Stomach (tissue), 9 donors: Measurements from ENCODE around the gene HOXB3. TPM values are rescaled to one million over a fixed set of nuclear protein-coding genes. Genes with fewer than 3 reads are reported as not detected.

Source experiments
- DNase-seq, 2 donors: peaks; one replicate each; pipeline versions ENCODE4 v3.0.0 to v3.0.0-alpha.2; 2013 to 2019
- H3K27ac ChIP-seq, 5 donors: fragments of 200-600 bp in 4 of 5; sonication (generic) in 4 of 5; one replicate each; pipeline ENCODE4 v1.5.1; 2013 to 2019; ENCODE audit warnings: mild to moderate bottlenecking in 1 of 5, moderate library complexity in 1 of 5
- H3K27me3 ChIP-seq, 3 donors: fragments of 200-600 bp; sonication (generic); one replicate each; pipeline ENCODE4 v1.5.1; 2017 to 2019; ENCODE audit warnings: mixed run types in 1 of 3
- H3K36me3 ChIP-seq, 4 donors: fragments of 200-600 bp; sonication (generic); 1 replicate in 3 of 4; 2 replicates in 1 of 4; pipeline ENCODE4 v1.5.1; 2016 to 2019
- H3K4me1 ChIP-seq, 4 donors: fragments of 200-600 bp; sonication (generic); one replicate each; pipeline ENCODE4 v1.5.1; 2016 to 2019
- H3K4me3 ChIP-seq, 4 donors: fragments of 200-600 bp; sonication (generic) in 3 of 4; one replicate each; pipeline ENCODE4 v1.5.1; 2016 to 2019; ENCODE audit warnings: mild to moderate bottlenecking in 1 of 4
- H3K9me3 ChIP-seq, 4 donors: fragments of 200-600 bp; sonication (generic); one replicate each; pipeline ENCODE4 v1.5.1; 2016 to 2019
- EP300 ChIP-seq: sonication (generic); formaldehyde crosslinking; IDR thresholded peaks from one replicate; pipeline ENCODE4 v1.6.1; 2017; ENCODE audit warnings: antibody characterized with exemption
- POLR2A ChIP-seq, 4 donors: fragments of 450-650 bp; IDR thresholded peaks; one replicate each; pipeline ENCODE4 v1.6.1; 2016; ENCODE audit warnings: antibody characterized with exemption in 4 of 4, control low read depth in 2 of 4, mild to moderate bottlenecking in 1 of 4, moderate library complexity in 1 of 4
- POLR2AphosphoS5 ChIP-seq, 3 donors: sonication (generic); formaldehyde crosslinking; IDR thresholded peaks; one replicate each; pipeline ENCODE4 v1.6.1; 2016; ENCODE audit warnings: antibody characterized with exemption in 3 of 3
- WGBS, 5 donors: extraction: QIAGEN DNeasy Blood & Tissue Kit in 3 of 5; methylation state at CpG; one replicate each; pipeline versions ENCODE4 v1.1.5 to v1.1.7; 2013 to 2018; 5-methylcytosine and 5-hydroxymethylcytosine counted together
- intact Hi-C: fragments of 100-400 bp; cut with DNase I; formaldehyde crosslinking; loops from one replicate; pipeline ENCODE4 v1.15.1; 2023; ENCODE audit warnings: low total_unique reads
- polyA plus RNA-seq, 3 donors: library from polyadenylated mRNA; stranded (reverse); fragments of 200-250 nt; gene quantifications; one replicate each; pipeline ENCODE4 v1.2.3, GENCODE V29; 2013
- total RNA-seq, 5 donors: library from RNA; depleted of rRNA; stranded (reverse); fragments of >200 nt; gene quantifications; one replicate each; pipeline versions ENCODE4 v1.1.0 to v1.2.3, GENCODE V29; 2014 to 2016
- TF ChIP-seq, protein P1 (sequence below), 7 experiments: fragments of 450-650 bp in 4 of 7; fragments of 200-600 bp in 3 of 7; sonication (generic) in 3 of 7; IDR thresholded peaks; one replicate each; pipeline ENCODE4 v1.5.1; 2016 to 2019; ENCODE audit warnings: antibody characterized with exemption in 7 of 7, control low read depth in 2 of 7, mild to moderate bottlenecking in 1 of 7
- donor health status: healthy with polysubstance abuse.
- donor health status: Bipolar disorder and iron deficiency.
- donor health status: healthy.

Gene HOXB3
- total and polyA plus RNA-seq, 8 donors, result 2.8 to 77.6 (median 10.3) TPM

- H3K4me3 ChIP-seq, result no peak overlapping the region
- H3K27me3 ChIP-seq, result peaks cover 0 to 92% (median 25%) of the 10 kb centered on the region in 3 donors
- H3K4me1 ChIP-seq, result peaks cover 0 to 13% (median 8%) of the 10 kb centered on the region in 4 donors
- no peak overlapping the region for H3K27ac ChIP-seq
- intact Hi-C loops, result no loop called here
- 78 to 89% (median 82%) methylated on average over 5 of the region's 5 CpGs for WGBS, 5 donors
- DNase-seq, result no peak
- no peak for TF ChIP-seq EP300
- no peak for TF ChIP-seq POLR2AphosphoS5 (IDR thresholded peaks at IDR 0.05)
- no peak for TF ChIP-seq POLR2A (IDR thresholded peaks at IDR 0.05)
- TF ChIP-seq, protein P1, sequence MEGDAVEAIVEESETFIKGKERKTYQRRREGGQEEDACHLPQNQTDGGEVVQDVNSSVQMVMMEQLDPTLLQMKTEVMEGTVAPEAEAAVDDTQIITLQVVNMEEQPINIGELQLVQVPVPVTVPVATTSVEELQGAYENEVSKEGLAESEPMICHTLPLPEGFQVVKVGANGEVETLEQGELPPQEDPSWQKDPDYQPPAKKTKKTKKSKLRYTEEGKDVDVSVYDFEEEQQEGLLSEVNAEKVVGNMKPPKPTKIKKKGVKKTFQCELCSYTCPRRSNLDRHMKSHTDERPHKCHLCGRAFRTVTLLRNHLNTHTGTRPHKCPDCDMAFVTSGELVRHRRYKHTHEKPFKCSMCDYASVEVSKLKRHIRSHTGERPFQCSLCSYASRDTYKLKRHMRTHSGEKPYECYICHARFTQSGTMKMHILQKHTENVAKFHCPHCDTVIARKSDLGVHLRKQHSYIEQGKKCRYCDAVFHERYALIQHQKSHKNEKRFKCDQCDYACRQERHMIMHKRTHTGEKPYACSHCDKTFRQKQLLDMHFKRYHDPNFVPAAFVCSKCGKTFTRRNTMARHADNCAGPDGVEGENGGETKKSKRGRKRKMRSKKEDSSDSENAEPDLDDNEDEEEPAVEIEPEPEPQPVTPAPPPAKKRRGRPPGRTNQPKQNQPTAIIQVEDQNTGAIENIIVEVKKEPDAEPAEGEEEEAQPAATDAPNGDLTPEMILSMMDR (IDR thresholded peaks at IDR 0.05), result no peak
- no peaks in the 10 kb centered on the region for H3K36me3 ChIP-seq
- H3K9me3 ChIP-seq, result no peaks in the 10 kb centered on the region
These were observed 70.6 kb downstream of the HOXB3 start for GRCh38 chr17:48519427-48519826.

DNA sequence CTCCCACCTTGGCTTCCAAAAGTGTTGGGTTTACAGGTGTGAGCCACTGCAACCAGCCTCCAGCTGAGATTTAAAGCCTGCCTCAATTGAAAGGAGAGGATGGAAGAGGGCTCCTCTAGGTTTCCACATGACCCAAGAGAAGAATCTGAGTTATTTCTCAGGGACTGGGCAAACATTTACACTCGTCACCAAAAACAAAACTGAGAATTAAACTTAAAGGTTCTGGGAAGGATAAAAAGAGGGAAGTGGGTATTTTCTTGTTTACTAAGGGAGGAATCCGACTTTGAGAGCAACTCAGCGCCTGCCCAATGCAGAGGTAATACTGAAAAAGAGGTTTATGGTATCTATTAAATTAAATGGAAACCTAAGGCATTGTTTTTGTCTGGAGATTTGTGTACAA lies 72.6 kb downstream of the HOXB3 start:
- intact Hi-C loops, result no loop called here
- Histone ChIP-seq H3K27me3 (peaks cover 0 to 95% (median 24%) of the 10 kb centered on the region in 3 donors), H3K4me1 (peaks cover 4 to 21% (median 8%) of the 10 kb centered on the region in 4 donors), H3K27ac (no peak overlapping the region), H3K4me3 (no peak overlapping the region), H3K9me3 (no peaks in the 10 kb centered on the region), H3K36me3 (no peaks in the 10 kb centered on the region)
- WGBS, 5 donors, result 12 to 33% (median 19%) methylated on average over 3 of the region's 3 CpGs
- TF ChIP-seq POLR2AphosphoS5 (IDR thresholded peaks at IDR 0.05), result no peak
- TF ChIP-seq EP300, result no peak
- TF ChIP-seq POLR2A (IDR thresholded peaks at IDR 0.05), result no peak
- TF ChIP-seq, protein P1 (IDR thresholded peaks at IDR 0.05), result no peak
- no peak for DNase-seq

DNA sequence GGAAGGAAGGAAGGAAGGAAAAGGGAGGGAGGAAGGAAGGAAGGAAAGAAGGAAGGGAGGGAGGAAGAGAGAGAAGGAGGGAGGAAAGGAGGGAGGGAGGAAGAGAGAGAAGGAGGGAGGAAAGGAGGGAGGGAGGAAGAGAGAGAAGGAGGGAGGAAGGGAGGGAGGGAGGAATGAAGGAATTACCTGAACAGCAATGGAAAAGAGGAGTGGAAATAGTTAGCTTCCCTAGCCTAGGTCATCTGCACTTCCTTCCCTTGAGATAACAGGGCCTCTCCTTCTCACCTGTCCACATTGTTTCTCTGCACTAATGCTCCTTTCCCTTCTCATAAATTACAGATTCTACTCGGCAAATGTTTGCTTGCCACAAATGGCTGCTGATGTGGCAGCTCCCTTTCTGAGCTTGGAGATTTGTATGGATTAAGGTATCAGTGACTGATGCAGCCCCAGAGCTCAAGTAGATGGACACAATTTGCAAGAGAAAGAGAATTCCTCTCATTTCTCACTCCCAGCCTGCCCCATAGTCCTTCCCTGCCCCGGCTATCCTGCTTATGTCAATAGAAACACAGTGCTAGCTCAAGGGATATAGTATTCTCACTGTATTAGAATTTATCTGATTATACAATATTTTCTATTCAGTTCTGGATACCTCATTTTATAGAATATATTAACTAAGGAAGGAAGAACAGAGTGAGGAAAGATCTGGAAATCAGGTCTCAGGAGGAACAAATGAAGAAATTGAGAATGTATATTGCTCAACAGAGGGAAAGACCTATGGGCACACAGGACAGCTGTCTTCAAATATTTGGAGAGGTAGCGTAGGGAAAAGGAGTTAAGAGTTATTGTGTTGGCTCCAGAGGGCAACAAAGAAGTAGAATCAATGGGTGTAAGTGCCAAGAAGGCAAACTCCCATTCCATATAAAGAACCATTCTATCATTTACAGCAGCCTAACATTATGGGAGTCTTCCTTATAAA lies 73.8 kb downstream of the HOXB3 start:
- peaks cover 0 to 13% (median 4%) of the 10 kb centered on the region in 4 donors for H3K4me1 ChIP-seq
- H3K36me3 ChIP-seq, result no peaks in the 10 kb centered on the region
- 32 to 57% (median 47%) methylated on average over 3 of the region's 3 CpGs for WGBS, 5 donors
- no peak overlapping the region for H3K27ac ChIP-seq
- no peak overlapping the region for H3K4me3 ChIP-seq
- no peak for TF ChIP-seq EP300
- TF ChIP-seq POLR2A (IDR thresholded peaks at IDR 0.05), result no peak
- TF ChIP-seq, protein P1 (IDR thresholded peaks at IDR 0.05), result no peak
- no peak for TF ChIP-seq POLR2AphosphoS5 (IDR thresholded peaks at IDR 0.05)
- peaks cover 0 to 96% (median 29%) of the 10 kb centered on the region in 3 donors for H3K27me3 ChIP-seq
- DNase-seq, result no peak
- H3K9me3 ChIP-seq, result no peaks in the 10 kb centered on the region
- intact Hi-C loops, result no loop called here

- Histone ChIP-seq H3K4me1 (peaks cover 0 to 13% (median 4%) of the 10 kb centered on the region in 4 donors), H3K36me3 (no peaks in the 10 kb centered on the region), H3K4me3 (no peak overlapping the region), H3K9me3 (no peaks in the 10 kb centered on the region), H3K27me3 (peaks cover 0 to 95% (median 29%) of the 10 kb centered on the region in 3 donors), H3K27ac (no peak overlapping the region)
- TF ChIP-seq EP300 (no peak), POLR2AphosphoS5 (IDR thresholded peaks at IDR 0.05) (no peak), POLR2A (IDR thresholded peaks at IDR 0.05) (no peak)
- TF ChIP-seq, protein P1 (IDR thresholded peaks at IDR 0.05), result no peak
- no peak for DNase-seq
- 78 to 90% (median 82%) methylated on average over 2 of the region's 2 CpGs for WGBS, 5 donors
- intact Hi-C loops, result no loop called here
These were observed 75.6 kb downstream of the HOXB3 start for GRCh38 chr17:48514477-48514876.
